WTC11 (cell line): ENCODE results near the gene FLYWCH2. TPM values are rescaled to one million over a fixed set of nuclear protein-coding genes. Genes with fewer than 3 reads are reported as not detected.

Experiments
- ATAC-seq: fragments of 200-7000 bp; cut with Tn5 transposase; 2 replicates; pipeline ENCODE4 v1.10.0; 2021; ENCODE audit warnings: mild to moderate bottlenecking, moderate library complexity
- CTCF ChIA-PET: fragments of 300-600 bp; sonication (Branson Sonifier 250); formaldehyde crosslinking; loops from one replicate; lab custom pipeline; 2021; ENCODE audit warnings: antibody characterized with exemption; lab: Charles Lee
- POLR2A ChIA-PET: fragments of 350-600 bp; sonication (Branson Sonifier 250); formaldehyde crosslinking; loops from one replicate; lab custom pipeline; 2021; ENCODE audit warnings: antibody characterized with exemption; lab: Charles Lee
- DNase-seq: peaks from one replicate; pipeline ENCODE4 v3.0.0; 2021; ENCODE audit warnings: low spot score
- H3K27ac Mint-ChIP-seq: 2 replicates; pipeline ENCODE4 v1.8.0; 2021; ENCODE audit warnings: mixed read lengths
- H3K27me3 Mint-ChIP-seq: 2 replicates; pipeline ENCODE4 v1.8.0; 2021; ENCODE audit warnings: low read depth, mild to moderate bottlenecking, moderate library complexity, mixed read lengths
- H3K36me3 Mint-ChIP-seq: 2 replicates; pipeline ENCODE4 v1.8.0; 2021; ENCODE audit warnings: mixed read lengths
- H3K4me1 Mint-ChIP-seq: 2 replicates; pipeline ENCODE4 v1.8.0; 2022; ENCODE audit warnings: mixed read lengths
- H3K4me3 Mint-ChIP-seq: 2 replicates; pipeline ENCODE4 v1.8.0; 2021; ENCODE audit warnings: mild to moderate bottlenecking, moderate library complexity, mixed read lengths
- H3K9me3 Mint-ChIP-seq: 2 replicates; pipeline ENCODE4 v1.8.0; 2021; ENCODE audit warnings: mixed read lengths
- ATF2 ChIP-seq: sonication (generic); formaldehyde crosslinking; IDR thresholded peaks from 2 replicates; pipeline ENCODE4 v1.8.1; 2022; ENCODE audit warnings: low read depth, missing genetic modification reagents, borderline replicate concordance
- ATF6 ChIP-seq: sonication (generic); formaldehyde crosslinking; IDR thresholded peaks from 2 replicates; pipeline ENCODE4 v1.8.1; 2023; ENCODE audit warnings: mild to moderate bottlenecking, missing genetic modification reagents
- CBFB ChIP-seq: sonication (generic); formaldehyde crosslinking; IDR thresholded peaks from 2 replicates; pipeline ENCODE4 v1.8.1; 2022; ENCODE audit warnings: mild to moderate bottlenecking, low read depth, missing genetic modification reagents
- CREB1 ChIP-seq: sonication (generic); formaldehyde crosslinking; IDR thresholded peaks from 2 replicates; pipeline ENCODE4 v1.8.0; 2023; ENCODE audit warnings: mild to moderate bottlenecking, missing genetic modification reagents
- CTCF ChIP-seq: fragments of 200-600 bp; IDR thresholded peaks from 2 replicates; pipeline ENCODE4 v1.8.0; 2022; ENCODE audit warnings: antibody characterized with exemption
- EMX1 ChIP-seq: fragments of 250-450 bp; sonication (Bioruptor Pico); IDR thresholded peaks from 2 replicates; pipeline ENCODE4 v1.8.0; 2021; ENCODE audit warnings: mild to moderate bottlenecking
- IRF1 ChIP-seq: sonication (generic); formaldehyde crosslinking; IDR thresholded peaks from 2 replicates; pipeline ENCODE4 v1.8.0; 2023; ENCODE audit warnings: missing genetic modification reagents
- JAZF1 ChIP-seq: fragments of 250-450 bp; sonication (Bioruptor Pico); IDR thresholded peaks from 2 replicates; pipeline ENCODE4 v1.9.0; 2021; ENCODE audit warnings: moderate library complexity, mild to moderate bottlenecking, inconsistent platforms
- OVOL2 ChIP-seq: fragments of 250-450 bp; sonication (Bioruptor Pico); IDR thresholded peaks from 2 replicates; pipeline ENCODE4 v1.9.0; 2021; ENCODE audit warnings: mild to moderate bottlenecking, borderline replicate concordance
- PRDM15 ChIP-seq: sonication (generic); formaldehyde crosslinking; IDR thresholded peaks from 2 replicates; pipeline ENCODE4 v1.8.0; 2022; ENCODE audit warnings: missing genetic modification reagents
- SOX15 ChIP-seq: fragments of 250-450 bp; sonication (Bioruptor Pico); IDR thresholded peaks from 2 replicates; pipeline ENCODE4 v1.9.0; 2021; ENCODE audit warnings: mild to moderate bottlenecking
- SP1 ChIP-seq: sonication (generic); formaldehyde crosslinking; conservative IDR thresholded peaks from 2 replicates; pipeline ENCODE4 v1.8.1; 2022; ENCODE audit warnings: missing genetic modification reagents
- TEAD4 ChIP-seq: sonication (generic); formaldehyde crosslinking; IDR thresholded peaks from 2 replicates; pipeline ENCODE4 v1.8.0; 2022; ENCODE audit warnings: mild to moderate bottlenecking, missing genetic modification reagents
- ZBTB21 ChIP-seq: sonication (generic); formaldehyde crosslinking; IDR thresholded peaks from 2 replicates; pipeline ENCODE4 v1.8.1; 2023; ENCODE audit warnings: mild to moderate bottlenecking, missing genetic modification reagents, borderline replicate concordance
- ZNF232 ChIP-seq: sonication (generic); formaldehyde crosslinking; IDR thresholded peaks from 2 replicates; pipeline ENCODE4 v1.8.0; 2022; ENCODE audit warnings: mild to moderate bottlenecking, missing genetic modification reagents
- ZNF671 ChIP-seq: fragments of 250-450 bp; sonication (Bioruptor Pico); IDR thresholded peaks from 2 replicates; pipeline ENCODE4 v1.8.0; 2021; ENCODE audit warnings: mild to moderate bottlenecking
- ZSCAN18 ChIP-seq: fragments of 250-450 bp; sonication (Bioruptor Pico); IDR thresholded peaks from 2 replicates; pipeline ENCODE4 v2.1.2; 2022; ENCODE audit warnings: mild to moderate bottlenecking, moderate library complexity
- total RNA-seq: library from RNA; stranded (reverse); gene quantifications from 3 replicates; pipeline ENCODE4 v1.2.3, GENCODE V29; 2021

FLYWCH2 gene
- total RNA-seq, 1 experiment from 2014 or later = 20.7 TPM

GRCh38 chr16:2853531-2854073 is 29.4 kb upstream of the FLYWCH2 start (continued):
- TF ChIP-seq SP1 (CRISPR knock-in tag) (no peak), JAZF1 (CRISPR knock-in tag) (no peak), ATF2 (CRISPR knock-in tag) (no peak), ZBTB21 (no peak)

GRCh38 chr16:2854700-2855309 is 28.2 kb upstream of the FLYWCH2 start:
- ATAC-seq (no peak), DNase-seq (peak; percentile 65)
- POLR2A ChIA-PET = no interaction called here
- peaks cover 5% of the 10 kb centered on the region for H3K4me1 Mint-ChIP-seq
- H3K27ac Mint-ChIP-seq = no peak overlapping the region
- H3K27me3 Mint-ChIP-seq = peaks cover 26% of the 10 kb centered on the region
- TF ChIP-seq CTCF (peak; percentile 76), CREB1 (CRISPR knock-in tag) (no peak), OVOL2 (CRISPR knock-in tag) (no peak)
- CTCF ChIA-PET = interaction anchor here (0.6 to 3.8 kb wide), 18 partner anchors 10 to 773 kb away, joined by 3 to 45 read pairs (median 5); partner anchors contain the start of genes FLYWCH2, PRSS21 and PRSS41
- H3K4me3 Mint-ChIP-seq = no peak overlapping the region
- peaks cover 10% of the 10 kb centered on the region for H3K9me3 Mint-ChIP-seq
- peaks cover 8% of the 10 kb centered on the region for H3K36me3 Mint-ChIP-seq

- POLR2A ChIA-PET = interaction anchor here (0.9 kb wide), 1 partner anchor 13 kb away, joined by 4 read pairs; no protein-coding TSS in a partner anchor
- no peak overlapping the region for H3K27ac Mint-ChIP-seq
- CTCF ChIA-PET = interaction anchor here (1.2 to 3.8 kb wide), 8 partner anchors 10 to 71 kb away, joined by 3 to 27 read pairs (median 8); partner anchors contain the start of gene PRSS21
Observed at GRCh38 chr16:2855536-2855935, 27.5 kb upstream of the FLYWCH2 start.

More at GRCh38 chr16:2855536-2855935, 27.5 kb upstream of the FLYWCH2 start:
- peaks cover 32% of the 10 kb centered on the region for H3K27me3 Mint-ChIP-seq
- H3K9me3 Mint-ChIP-seq = peaks cover 13% of the 10 kb centered on the region
- peaks cover 5% of the 10 kb centered on the region for H3K4me1 Mint-ChIP-seq
- DNase-seq (no peak), ATAC-seq (no peak)
- TF ChIP-seq TEAD4 (CRISPR knock-in tag) (no peak), EMX1 (CRISPR knock-in tag) (no peak), ZNF232 (CRISPR knock-in tag) (no peak), PRDM15 (CRISPR knock-in tag) (no peak), ZNF671 (CRISPR knock-in tag) (no peak), IRF1 (CRISPR knock-in tag) (no peak), SOX15 (CRISPR knock-in tag) (no peak), ZSCAN18 (no peak), OVOL2 (CRISPR knock-in tag) (no peak), CBFB (CRISPR knock-in tag) (no peak), ATF6 (CRISPR knock-in tag) (no peak)
- peaks cover 8% of the 10 kb centered on the region for H3K36me3 Mint-ChIP-seq
- H3K4me3 Mint-ChIP-seq = no peak overlapping the region
